GM12891 (cell line): Measurements from ENCODE around the gene ACYP2.
"Not testable (repeated sequence)": the region's sequence is repeated elsewhere in the genome, so short reads cannot be mapped to it uniquely, and the experiment has no call there.

Experiments used
- DNase-seq: peaks from one replicate; pipeline ENCODE4 v3.0.0; 2011; ENCODE audit warnings: low spot score; ENCODE audit not compliant: insufficient read length
- FAIRE-seq: peaks from 2 replicates; lab custom pipeline; 2011; peaks lifted over from hg19 to GRCh38; lab: Jason Lieb, UNC
- PAX5 ChIP-seq: IDR thresholded peaks from 2 replicates; pipeline ENCODE4 v1.6.1; 2011; ENCODE audit warnings: low read length, moderate library complexity, mild to moderate bottlenecking; ENCODE audit not compliant: insufficient read depth, severe bottlenecking
- POLR2A ChIP-seq: IDR thresholded peaks from 2 replicates; pipeline ENCODE4 v1.6.1; 2011; ENCODE audit warnings: low read depth, low read length, control low read depth
- POLR2AphosphoS5 ChIP-seq: IDR thresholded peaks from 2 replicates; pipeline ENCODE4 v1.6.1; 2011; ENCODE audit warnings: low read depth, low read length, control low read depth
- POU2F2 ChIP-seq: IDR thresholded peaks from 2 replicates; pipeline ENCODE4 v1.6.1; 2011; ENCODE audit warnings: low read depth, mild to moderate bottlenecking, control low read depth, low read length, moderate library complexity
- SPI1 ChIP-seq: IDR thresholded peaks from 2 replicates; pipeline ENCODE4 v1.6.1; 2011; ENCODE audit warnings: low read depth, low read length, control low read depth
- TAF1 ChIP-seq: IDR thresholded peaks from 2 replicates; pipeline ENCODE4 v1.6.1; 2011; ENCODE audit warnings: low read depth, low read length, control low read depth

Gene ACYP2

DNA sequence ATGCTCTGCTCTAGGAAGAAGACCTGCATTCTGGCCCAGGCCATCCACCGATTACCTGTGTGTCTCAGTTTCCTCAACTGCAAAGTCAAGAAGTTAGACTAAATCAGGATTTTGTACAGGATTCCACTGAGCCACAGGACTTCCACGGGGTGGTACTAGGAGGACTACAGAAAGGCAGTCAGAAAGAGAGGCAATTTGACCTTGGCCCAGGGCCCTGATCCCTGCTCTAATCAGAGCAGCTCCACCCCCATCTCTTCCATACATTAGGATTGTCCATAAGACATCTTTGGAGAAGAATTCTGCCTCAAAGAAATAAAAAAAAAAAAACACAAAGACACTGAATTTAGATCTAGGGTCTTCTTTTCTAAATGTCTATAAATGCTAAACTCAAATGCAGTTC lies 193.4 kb downstream of the ACYP2 start:
- DNase-seq (no peak), FAIRE-seq (no peak)
- no peak for TF ChIP-seq POLR2A
- no peak for TF ChIP-seq PAX5
- TF ChIP-seq POU2F2 = no peak
- TF ChIP-seq TAF1 = no peak
- TF ChIP-seq SPI1 = no peak
- no peak for TF ChIP-seq POLR2AphosphoS5

- no peak for DNase-seq
- no peak for FAIRE-seq
Measured at GRCh38 chr2:54310311-54310710, 194.9 kb downstream of the ACYP2 start.

DNA sequence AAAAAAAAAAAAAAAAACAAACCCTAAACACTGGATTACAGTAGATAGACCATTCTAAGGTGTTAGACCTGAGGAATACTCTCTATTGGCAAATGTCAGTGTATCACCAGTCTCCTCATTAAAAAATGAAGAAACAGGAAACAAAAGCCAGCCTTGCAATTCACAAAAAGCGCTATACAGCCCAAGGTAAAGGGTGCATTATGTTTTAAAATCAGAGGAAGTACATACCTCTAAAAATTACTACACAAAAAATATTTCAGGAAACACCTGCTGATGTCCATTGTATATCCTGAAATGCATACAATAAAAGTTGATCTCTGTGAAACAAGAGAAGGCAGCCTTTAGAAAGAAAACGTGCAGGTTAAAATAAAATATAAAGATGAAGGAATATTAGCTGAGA lies 195.5 kb downstream of the ACYP2 start:
- DNase-seq = no peak
- no peak for FAIRE-seq
- no peak for TF ChIP-seq SPI1
- TF ChIP-seq TAF1 = no peak
- TF ChIP-seq POLR2A = no peak
- TF ChIP-seq POU2F2 = no peak
- no peak for TF ChIP-seq POLR2AphosphoS5
- no peak for TF ChIP-seq PAX5

More at GRCh38 chr2:54310311-54310710, 194.9 kb downstream of the ACYP2 start:
- TF ChIP-seq PAX5 = no peak
- no peak for TF ChIP-seq TAF1
- no peak for TF ChIP-seq SPI1
- no peak for TF ChIP-seq POLR2AphosphoS5
- TF ChIP-seq POU2F2 = no peak
- TF ChIP-seq POLR2A = no peak

- DNase-seq = no peak
- no peak for FAIRE-seq
- TF ChIP-seq SPI1 = no peak
- TF ChIP-seq POLR2AphosphoS5 = no peak
- no peak for TF ChIP-seq TAF1
Measured at GRCh38 chr2:54313147-54313546, 197.7 kb downstream of the ACYP2 start.

DNA sequence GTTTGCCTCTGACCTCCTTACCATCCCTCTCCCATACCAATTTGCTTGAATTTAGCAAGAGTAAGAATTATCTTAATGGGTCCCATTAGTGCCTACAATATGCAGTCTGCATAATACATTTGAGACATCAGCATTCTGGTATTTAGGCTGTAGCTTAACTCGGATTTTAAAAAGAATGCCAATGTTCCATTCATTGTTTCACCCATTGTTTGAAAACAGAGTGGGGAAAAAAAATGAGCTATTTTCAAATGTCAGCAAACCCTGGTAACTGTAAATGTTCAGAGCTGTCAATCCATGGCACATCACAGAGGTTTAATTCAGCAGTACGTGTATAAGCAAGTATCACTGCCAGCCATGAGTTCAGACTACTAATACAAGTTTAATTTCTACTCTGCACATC lies 202.6 kb downstream of the ACYP2 start:
- TF ChIP-seq POU2F2 (no peak), SPI1 (no peak), POLR2A (no peak), POLR2AphosphoS5 (no peak), TAF1 (no peak), PAX5 (no peak)
- no peak for FAIRE-seq
- DNase-seq = no peak

- TF ChIP-seq SPI1 = no peak
- FAIRE-seq = no peak
- no peak for DNase-seq
Measured at GRCh38 chr2:54318821-54319220, 203.4 kb downstream of the ACYP2 start.

DNA sequence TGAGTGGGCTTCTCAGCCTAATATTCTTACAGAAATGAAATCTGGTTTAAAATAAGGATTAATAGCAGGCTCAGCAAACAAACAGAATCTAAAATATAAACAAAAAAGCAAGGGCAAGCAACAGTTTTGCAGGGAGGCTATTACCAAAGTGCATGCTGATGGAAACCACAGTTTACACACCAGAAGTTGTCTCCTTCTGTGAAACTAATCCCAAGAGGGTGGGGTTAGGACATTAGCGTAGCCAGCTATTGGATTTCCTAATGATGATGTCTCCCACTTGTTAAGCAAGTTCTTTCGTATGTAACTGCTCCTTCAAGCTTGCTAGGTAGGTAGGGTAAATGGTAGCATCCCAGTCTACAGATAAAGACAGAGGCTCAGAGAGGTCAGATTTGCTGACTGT lies 205.6 kb downstream of the ACYP2 start:
- TF ChIP-seq POLR2A = no peak
- no peak for TF ChIP-seq POU2F2
- no peak for TF ChIP-seq POLR2AphosphoS5
- TF ChIP-seq TAF1 = no peak
- no peak for TF ChIP-seq PAX5
- no peak for TF ChIP-seq SPI1
- FAIRE-seq = no peak
- DNase-seq = no peak

DNA sequence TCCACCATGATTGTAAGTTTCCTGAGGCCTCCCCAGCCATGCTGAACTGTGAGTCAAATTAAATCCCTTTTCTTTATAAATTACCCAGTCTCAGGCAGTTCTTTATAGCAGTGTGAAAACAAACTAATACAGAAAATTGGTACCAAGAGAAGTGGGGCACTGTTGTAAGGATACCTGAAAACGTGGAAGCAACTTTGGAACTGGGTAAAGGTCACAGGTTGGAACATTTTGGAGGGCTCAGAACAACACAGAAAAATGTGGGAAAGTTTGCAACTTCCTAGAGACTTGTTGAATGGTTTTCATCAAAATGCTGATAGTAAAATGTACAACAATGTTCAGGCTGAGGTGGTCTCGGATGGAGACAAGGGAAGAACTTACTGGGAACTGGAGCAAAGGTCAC lies 209.1 kb downstream of the ACYP2 start:
- not testable (repeated sequence) for FAIRE-seq, DNase-seq

GRCh38 chr2:54325148-54325547 lies 209.7 kb downstream of the ACYP2 start:
- TF ChIP-seq PAX5 (no peak), POU2F2 (no peak), SPI1 (no peak), POLR2A (no peak), TAF1 (no peak), POLR2AphosphoS5 (no peak)
- DNase-seq (no peak), FAIRE-seq (no peak)

- TF ChIP-seq SPI1 (no peak), TAF1 (no peak), POU2F2 (no peak), POLR2A (no peak), POLR2AphosphoS5 (no peak), PAX5 (no peak)
- no peak for FAIRE-seq
Measured at GRCh38 chr2:54329482-54330161, 214.2 kb downstream of the ACYP2 start.

More at GRCh38 chr2:54329482-54330161, 214.2 kb downstream of the ACYP2 start:
- DNase-seq = no peak
